HTR-8/SVneo (cell line): ENCODE data around the gene HSD17B13.
"Not testable (repeated sequence)": the region's sequence is repeated elsewhere in the genome, so short reads cannot be mapped to it uniquely, and the experiment has no call there.

ENCODE experiments used
- DNase-seq: peaks from one replicate; pipeline ENCODE4 v3.0.0; 2011; ENCODE audit warnings: low spot score, mixed read lengths; ENCODE audit not compliant: insufficient read length
- FAIRE-seq: peaks from 2 replicates; lab custom pipeline; 2011; peaks lifted over from hg19 to GRCh38; lab: Jason Lieb, UNC

Gene HSD17B13

GRCh38 chr4:87317527-87317926, 5.2 kb downstream of the HSD17B13 start:
- DNase-seq (no peak), FAIRE-seq (no peak)

- FAIRE-seq, result no peak
- DNase-seq, result no peak
These were observed 5.7 kb downstream of the HSD17B13 start for GRCh38 chr4:87316961-87317360.

GRCh38 chr4:87315000-87315399, 7.7 kb downstream of the HSD17B13 start:
- FAIRE-seq, DNase-seq: not testable (repeated sequence)

GRCh38 chr4:87313756-87314155, 8.9 kb downstream of the HSD17B13 start:
- FAIRE-seq (no peak), DNase-seq (no peak)

GRCh38 chr4:87311684-87312083, 11.0 kb downstream of the HSD17B13 start:
- FAIRE-seq, result no peak
- no peak for DNase-seq

- DNase-seq (no peak), FAIRE-seq (no peak)
These were observed 11.9 kb downstream of the HSD17B13 start for GRCh38 chr4:87310691-87311335.

GRCh38 chr4:87309625-87310024, 13.1 kb downstream of the HSD17B13 start:
- FAIRE-seq, result no peak
- DNase-seq, result no peak

- FAIRE-seq (no peak), DNase-seq (no peak)
These were observed 16.6 kb downstream of the HSD17B13 start for GRCh38 chr4:87306056-87306455.

- DNase-seq, result no peak
- no peak for FAIRE-seq
These were observed 17.1 kb downstream of the HSD17B13 start for GRCh38 chr4:87305562-87305961.

- FAIRE-seq (no peak), DNase-seq (peak; percentile 21)
These were observed 17.8 kb downstream of the HSD17B13 start for GRCh38 chr4:87304745-87305432.

- FAIRE-seq, result no peak
- no peak for DNase-seq
These were observed 22.8 kb downstream of the HSD17B13 start for GRCh38 chr4:87299898-87300297.

- DNase-seq (no peak), FAIRE-seq (no peak)
These were observed 24.3 kb downstream of the HSD17B13 start for GRCh38 chr4:87298362-87298761.

GRCh38 chr4:87294911-87295310, 27.8 kb downstream of the HSD17B13 start:
- not testable (repeated sequence) for FAIRE-seq, DNase-seq

- DNase-seq, FAIRE-seq: not testable (repeated sequence)
These were observed 28.8 kb downstream of the HSD17B13 start for GRCh38 chr4:87293889-87294288.

- DNase-seq, result no peak
- no peak for FAIRE-seq
These were observed 35.7 kb downstream of the HSD17B13 start for GRCh38 chr4:87286970-87287369.

GRCh38 chr4:87284268-87284667, 38.4 kb downstream of the HSD17B13 start:
- not testable (repeated sequence) for FAIRE-seq, DNase-seq

GRCh38 chr4:87283151-87283550, 39.5 kb downstream of the HSD17B13 start:
- no peak for FAIRE-seq
- no peak for DNase-seq

- DNase-seq, result no peak
- FAIRE-seq, result no peak
These were observed 41.1 kb downstream of the HSD17B13 start for GRCh38 chr4:87281603-87282002.

GRCh38 chr4:87278335-87278794, 44.3 kb downstream of the HSD17B13 start:
- FAIRE-seq (no peak), DNase-seq (no peak)

GRCh38 chr4:87275311-87275710, 47.4 kb downstream of the HSD17B13 start:
- no peak for FAIRE-seq

GRCh38 chr4:87274803-87275202, 47.9 kb downstream of the HSD17B13 start:
- FAIRE-seq (no peak), DNase-seq (no peak)

More at GRCh38 chr4:87275311-87275710, 47.4 kb downstream of the HSD17B13 start:
- no peak for DNase-seq

- FAIRE-seq (no peak), DNase-seq (no peak)
These were observed 48.4 kb downstream of the HSD17B13 start for GRCh38 chr4:87274327-87274726.
